Measurements from ENCODE around the gene IFFO2.

IFFO2 gene

DNA sequence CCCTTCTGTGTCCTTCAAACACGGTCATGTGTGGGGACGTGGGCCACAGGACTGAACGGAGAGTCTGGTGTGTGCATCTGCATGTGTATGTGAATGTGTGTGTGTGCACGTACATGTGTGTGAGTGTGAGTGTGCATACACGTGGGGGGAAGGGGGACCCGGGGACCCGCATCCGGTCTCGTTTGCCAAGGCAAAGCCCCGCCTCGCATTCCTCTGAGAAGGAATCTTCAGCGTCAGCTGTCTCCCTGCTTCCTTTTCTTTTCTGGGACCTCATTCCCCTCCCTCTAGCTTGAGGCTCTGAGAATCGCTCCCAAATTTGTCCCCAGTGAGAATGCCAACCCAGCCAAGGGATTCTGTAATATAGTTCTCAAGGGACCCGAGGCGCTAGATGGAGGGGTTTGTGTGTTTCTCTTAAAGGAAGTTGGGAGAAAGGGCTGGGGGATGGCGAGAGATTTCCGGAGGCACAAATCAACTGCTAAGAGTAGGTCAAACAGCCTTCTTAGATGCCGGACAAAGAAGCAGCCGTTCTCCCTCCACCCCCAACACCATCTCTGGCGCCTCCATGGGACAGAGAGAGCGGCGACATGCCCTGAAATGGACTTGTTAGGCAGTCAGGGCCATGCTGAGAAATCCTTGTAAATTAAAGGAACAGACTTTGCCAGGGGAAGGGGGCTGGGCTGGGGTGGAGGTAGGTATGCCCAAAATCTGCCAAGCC lies 6.6 kb downstream of the IFFO2 start:
- DNase-seq = peak in 1 of 2 donors; percentile 30

DNA sequence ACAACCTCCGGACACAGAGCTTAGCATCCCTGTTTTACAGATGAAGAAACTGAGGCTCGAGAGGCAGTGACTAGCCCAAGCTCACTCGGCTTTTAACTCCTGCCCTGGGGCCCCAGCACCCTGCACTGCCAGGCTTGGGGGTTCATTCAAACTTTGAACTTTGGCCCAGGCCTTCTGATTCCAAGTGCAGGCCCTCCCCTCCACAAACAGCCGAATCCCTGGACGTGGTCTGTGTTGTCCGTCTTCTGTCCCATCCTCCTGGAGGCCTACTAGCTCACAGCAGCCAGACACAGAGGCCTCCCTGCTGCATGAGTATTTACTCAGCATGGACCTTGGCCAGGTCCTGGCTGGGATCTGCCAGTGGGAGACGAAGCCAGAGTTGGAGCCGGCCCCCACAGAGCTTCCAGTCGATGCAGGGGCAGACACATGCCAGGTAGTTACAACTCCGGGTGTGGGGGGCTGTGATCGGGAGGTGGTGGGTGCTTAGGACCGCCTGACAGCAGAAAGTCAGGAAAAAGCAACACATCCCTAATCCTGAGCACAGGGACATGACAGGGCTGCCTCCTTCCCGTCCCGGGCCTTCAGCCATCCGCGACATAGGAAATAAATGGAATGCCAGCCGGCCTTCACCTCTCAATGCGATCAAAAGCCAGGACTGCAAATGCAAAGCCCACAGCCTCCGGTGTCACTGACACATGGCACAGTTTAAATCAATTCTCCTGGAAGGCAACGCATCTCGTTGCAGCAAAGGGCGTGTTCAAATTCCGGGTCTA lies 7.4 kb downstream of the IFFO2 start:
- DNase-seq = no peak

DNA sequence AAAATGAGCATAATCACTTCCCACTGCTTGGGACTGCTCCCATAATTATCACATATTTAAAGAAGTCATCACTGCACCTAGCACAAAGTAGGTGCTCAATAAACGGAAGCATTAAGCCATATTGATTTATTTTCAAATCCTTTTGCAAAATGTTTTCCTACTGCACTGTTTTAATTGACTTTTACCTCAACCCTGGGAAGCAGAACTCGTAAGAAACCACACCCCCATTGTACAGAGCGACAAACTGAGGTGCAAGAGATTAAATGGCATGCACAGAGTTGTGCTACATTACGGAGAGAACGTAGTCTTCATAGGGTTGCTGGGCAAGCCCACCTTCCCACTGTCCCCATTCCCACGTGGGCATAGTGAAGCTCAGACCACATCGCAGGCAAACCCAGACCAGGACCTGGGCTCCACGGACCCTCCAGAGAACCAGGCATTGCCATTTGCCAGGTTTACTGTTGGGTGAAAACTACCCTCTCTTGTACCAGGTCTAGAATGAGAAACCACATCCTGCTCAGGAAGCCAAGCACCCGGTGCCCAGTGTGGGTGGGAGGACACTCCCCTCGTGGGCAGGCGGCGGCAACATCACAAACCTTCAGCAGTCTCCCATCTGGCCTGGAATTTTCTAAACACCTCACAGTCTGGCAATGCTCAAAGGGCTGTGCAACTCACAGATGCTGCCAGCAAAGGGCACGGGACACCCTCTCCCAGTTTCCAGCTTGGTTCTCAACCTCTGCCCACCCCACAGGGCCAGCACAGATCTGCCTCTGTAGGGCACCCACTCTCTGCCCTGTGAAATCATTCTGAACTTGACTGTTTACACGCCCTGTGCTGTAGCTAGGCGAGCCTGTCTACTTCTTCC lies 8.2 kb downstream of the IFFO2 start:
- DNase-seq = peak in 1 of 2 donors; percentile 67

DNA sequence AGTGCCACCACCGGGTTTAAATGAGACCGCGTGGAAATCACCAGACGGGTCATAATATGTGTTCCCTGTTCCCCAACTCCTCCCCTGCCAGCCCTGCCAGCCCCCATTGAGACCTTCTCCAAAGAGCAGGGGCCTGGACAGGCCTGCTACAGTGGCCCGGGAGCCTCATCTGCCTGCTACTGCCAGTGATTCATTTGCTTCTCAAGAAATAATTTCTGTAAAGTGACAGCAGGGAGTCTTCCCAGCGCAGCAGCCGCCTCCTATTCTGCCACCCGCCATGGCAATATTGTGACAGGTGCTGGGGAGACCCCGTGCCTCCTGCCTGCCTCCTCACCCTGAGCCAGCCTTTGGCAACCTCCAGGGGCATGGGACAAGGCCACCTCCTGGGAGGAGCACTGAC lies 8.9 kb downstream of the IFFO2 start:
- DNase-seq = no peak

DNA sequence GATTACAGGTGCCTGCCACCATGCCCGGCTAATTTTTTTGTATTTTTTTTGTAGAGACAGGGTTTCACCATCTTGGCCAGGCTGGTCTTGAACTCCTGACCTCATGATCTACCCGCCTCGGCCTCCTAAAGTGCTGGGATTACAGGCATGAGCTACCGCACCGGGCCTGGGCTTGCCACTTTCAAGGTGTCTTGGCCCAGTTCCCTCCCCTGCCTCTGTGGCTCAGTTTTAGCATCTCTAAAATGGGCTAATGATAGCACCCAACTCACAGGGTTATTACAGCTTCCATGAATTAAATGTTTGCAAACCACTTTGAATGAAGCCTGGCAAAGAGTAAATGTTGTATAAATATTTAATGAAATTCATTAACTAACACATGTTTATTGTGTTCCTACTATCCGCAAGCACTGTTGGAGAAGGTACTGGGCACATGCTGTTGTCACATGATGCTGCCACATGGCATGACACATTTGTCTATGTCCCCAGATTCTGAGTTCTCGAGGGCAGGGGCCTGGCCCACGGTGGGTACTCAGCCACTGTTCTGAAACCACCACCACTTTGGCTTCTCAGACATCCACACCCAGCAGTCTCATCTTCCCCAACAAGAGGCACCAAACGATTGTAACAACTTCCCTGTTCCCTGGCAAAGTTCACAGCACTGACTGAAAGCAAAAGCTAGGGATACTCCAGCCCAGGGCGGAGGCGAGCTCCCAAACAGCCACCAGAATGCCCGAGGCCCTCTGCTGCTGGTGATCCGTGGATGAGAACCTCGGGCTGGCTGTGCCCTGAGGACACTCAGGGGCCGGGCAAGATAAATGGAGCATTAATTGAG lies 9.7 kb downstream of the IFFO2 start:
- DNase-seq = no peak

DNA sequence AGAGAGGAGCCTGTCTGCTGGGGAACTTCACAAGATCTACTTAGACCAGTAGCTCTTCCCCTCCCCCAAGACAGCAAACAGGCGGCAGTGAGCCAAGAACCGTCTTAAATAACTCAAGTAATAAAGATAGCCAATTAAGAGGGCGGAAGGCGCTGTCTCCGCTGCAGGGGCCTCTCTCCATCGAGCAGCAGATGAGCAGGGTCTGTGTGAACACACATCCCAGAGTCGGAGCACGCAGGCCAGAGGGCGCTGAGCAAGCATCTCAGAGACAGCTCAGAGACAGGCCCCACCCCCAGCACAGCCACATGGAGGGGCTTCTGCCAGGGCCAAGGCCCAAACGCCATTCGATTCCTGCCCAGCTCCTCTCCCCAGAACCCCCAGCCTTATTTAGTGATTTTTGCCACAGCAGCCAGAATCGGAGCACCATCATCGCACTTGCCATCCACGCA lies 11.1 kb downstream of the IFFO2 start:
- no peak for DNase-seq

DNA sequence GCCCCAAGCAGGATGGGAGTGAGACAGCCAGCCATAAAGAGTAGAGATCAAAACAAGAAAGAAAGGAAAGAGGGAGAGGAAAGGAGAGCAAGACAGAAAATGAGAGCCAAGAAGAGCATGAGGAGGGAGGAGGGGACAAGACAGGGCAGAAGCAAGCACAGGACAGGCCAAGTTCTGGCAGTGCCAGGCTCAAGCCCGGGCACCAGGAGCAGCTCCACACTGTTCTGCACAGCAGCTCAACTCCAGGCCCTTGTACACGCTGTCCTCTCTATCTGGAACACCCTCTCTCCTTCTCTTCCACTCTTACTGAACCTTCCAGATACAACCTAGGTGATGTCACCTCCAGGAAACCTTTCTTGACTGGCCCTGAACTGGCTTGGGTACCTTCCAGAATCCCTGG lies 11.7 kb downstream of the IFFO2 start:
- DNase-seq = no peak

DNA sequence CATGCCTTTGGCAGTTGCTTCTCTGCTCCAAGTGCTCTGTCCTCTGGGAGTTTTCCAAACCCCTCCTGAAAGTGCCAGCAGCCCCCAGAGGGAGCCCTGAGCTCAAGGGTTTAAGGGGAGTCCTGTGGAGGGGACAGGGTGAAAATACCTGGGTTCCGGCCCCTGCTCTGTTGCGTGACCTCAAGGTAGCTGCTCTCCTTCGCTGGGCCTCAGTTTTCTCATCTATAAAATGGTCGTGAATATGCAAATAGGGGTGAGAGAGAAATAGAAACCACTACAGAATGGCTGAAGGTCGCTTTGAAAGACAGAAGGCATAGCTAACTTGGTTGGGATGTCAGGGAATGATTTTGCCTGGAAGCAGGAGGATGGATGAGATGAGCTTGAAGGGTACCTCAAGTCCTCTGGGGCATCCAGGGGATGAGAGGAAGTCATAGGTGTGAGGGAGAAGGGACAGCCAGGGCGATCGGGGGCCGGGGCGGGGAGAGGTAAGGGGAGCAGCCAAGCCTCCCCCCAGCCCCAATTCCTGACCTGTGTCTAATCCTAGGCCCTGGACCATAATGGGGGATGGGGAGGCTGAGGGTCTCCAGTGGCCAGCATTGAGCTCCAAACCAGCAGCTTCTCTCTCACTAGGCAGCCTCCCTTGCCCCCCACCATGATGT lies 12.4 kb downstream of the IFFO2 start:
- no peak for DNase-seq

DNA sequence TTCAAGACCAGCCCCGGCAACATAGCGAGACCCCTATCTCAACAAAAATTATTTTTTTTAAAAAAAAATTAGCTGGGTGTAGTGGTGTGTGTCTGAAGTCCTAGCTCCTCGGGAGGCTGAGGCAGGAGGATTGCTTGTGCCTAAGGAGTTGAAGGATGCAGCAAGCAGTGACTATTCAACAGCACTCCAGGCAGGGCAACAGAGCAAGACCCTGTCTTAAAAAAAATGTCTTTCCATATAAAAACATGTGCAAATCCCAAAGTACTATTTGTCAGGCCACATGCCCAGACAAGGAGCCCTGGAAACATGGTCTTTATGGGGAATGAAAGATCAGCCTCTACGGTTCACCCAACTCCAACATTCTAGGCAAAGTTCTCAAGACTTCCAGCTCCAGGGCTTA lies 13.3 kb downstream of the IFFO2 start:
- DNase-seq = no peak

DNA sequence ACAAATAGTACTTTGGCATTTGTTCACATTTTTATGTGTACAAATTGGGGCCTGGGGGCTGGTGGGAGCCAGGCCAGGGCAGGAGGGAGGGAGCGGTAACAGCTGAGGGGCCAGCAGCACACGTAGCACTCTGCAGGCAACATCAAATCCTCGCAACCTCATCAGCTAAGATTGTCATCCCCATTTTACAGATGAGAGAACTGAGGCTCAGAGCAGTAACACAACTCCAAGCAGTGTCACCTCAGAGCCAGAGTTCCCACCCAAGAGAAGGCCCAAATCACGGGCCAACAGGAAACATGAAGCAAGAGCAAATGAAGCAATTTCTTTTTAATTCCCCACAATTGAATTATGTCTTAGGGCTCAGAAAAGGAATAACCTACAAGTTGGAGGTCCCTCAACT lies 14.1 kb downstream of the IFFO2 start:
- no peak for DNase-seq

DNA sequence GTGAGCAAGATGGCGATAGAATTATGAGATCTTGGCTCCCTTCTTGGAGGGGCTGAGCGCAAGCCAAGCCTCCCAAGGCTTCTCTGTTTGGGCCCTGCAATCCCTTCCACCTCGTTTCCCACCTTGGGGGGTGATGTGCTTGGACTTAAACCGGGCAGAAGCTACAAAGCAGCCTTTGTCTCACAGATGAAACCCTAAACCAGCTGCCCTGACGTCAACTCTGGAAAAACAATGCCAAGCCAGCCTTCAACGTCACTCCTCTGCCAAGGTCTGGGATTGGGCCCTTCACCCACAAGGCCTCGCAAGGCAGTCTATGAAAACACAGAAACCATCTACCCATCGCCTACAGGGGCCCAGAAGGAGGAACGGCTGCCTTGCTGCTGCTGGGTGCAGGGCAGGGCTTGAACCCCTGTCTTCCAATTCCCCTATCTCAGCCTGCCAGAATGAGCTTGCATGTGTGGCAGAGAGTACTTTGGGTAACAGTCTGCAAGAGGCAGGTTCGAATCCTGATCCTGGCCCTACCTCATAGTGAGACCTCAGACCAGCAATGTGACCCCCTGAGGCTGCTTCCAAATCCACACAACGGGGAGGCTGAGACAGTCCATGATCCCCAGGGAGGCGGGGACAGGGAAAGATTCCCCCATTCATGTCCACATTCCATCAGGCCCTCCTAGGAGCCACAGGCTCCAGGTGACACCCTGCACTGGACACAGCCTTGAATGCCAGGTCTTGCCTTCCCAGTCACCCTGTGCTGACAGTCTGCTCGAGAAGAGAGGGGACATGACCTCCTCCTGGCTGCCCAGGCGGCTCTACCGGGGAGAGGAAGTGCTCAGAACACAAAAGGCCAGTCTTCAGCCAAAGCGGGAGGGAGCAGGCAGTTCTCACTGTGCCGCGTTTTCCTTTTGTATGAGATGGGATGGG lies 15.0 kb downstream of the IFFO2 start:
- DNase-seq = no peak

DNA sequence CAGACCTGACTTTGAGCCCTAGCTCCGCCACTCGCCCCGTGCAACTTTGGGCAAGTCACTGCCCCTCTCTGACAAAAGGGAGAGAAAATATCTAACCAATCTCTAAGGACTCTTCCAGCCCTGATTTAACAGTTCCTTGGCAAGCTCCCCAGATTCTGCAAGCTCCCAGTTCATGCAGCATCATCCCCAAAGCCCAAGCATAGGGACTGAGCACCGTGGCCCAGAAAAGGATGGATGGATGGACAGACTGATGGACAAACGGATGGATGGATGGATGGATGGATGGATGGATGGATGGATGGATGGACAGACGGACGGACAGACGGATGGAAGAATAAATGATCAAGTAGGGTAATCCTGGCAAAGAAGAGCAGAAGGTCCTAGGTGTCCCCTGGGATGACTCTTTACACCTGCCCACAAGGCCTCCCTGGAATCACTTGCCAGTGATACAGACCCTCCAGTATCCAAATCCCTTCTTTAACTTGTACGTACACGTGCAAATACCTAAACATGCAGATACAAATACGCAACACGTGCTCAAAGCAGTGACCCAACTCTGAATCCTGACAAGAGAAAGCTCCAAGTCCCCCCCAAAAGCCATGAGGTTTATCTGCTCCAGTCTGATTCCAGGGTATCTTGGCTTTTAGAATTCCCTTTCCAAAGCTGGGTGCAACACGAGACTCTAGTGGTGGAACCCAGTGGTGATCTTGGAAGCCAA lies 16.0 kb downstream of the IFFO2 start:
- DNase-seq = no peak

DNA sequence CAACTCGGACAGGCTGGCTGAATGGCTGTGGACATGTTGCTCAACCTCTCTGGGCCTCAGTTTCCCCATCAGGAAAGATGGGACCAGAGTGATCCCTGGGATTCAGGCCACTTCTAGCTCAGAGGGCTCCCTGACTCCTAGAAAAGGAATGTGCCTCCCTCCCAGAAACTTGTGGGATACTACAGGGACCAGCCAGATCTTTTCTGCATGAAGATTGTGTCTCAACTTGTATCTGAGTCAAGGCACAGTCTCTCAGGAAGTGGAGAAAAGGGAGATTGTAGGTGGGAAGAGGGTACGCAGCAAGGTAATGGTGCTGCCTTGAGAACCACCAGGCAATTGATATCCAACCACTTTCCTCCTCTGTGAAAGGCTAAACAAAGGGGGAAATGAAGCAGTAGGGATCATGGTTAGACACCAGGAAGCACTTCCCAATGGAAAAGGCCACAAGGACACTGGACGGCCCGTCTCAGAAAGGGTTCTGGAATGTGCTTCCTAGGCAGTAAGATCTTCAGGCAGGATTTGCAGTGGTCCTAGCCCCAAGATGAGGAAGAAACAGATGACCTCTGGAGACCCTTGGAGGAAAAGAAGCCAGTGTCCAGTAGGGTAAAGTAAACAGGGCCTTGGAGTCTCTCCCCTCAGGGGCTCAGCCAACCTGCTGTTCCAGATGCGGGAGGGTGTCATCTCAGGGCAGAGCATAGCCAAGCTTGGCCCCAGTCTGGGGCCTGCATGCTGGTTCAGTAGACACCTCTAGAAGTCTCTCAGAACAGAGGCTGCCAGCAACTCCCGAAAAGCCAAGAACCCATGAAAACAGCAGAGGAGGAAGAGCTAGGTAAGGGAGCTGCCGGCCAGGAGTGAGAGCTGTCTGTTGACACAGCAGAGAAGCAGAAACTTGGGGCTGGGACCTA lies 16.8 kb downstream of the IFFO2 start:
- no peak for DNase-seq

DNA sequence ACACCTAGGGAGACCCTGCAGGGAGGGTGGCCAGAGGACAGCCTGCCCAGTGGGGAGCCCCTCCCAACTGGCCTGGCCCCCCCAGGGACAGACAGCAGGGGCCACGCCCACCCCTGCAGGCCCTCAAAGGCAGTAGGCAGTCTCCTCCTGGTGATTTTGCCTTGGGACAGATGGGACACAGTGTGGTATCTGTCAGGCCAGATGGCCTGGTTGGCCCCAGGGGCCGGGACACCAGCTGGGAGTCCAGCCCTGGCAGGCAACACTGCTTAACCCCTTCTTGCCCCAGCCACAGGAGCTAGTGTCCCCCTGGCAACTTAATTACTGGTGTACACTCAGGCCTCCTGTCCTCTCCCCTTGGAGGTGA lies 17.8 kb downstream of the IFFO2 start:
- no peak for DNase-seq

DNA sequence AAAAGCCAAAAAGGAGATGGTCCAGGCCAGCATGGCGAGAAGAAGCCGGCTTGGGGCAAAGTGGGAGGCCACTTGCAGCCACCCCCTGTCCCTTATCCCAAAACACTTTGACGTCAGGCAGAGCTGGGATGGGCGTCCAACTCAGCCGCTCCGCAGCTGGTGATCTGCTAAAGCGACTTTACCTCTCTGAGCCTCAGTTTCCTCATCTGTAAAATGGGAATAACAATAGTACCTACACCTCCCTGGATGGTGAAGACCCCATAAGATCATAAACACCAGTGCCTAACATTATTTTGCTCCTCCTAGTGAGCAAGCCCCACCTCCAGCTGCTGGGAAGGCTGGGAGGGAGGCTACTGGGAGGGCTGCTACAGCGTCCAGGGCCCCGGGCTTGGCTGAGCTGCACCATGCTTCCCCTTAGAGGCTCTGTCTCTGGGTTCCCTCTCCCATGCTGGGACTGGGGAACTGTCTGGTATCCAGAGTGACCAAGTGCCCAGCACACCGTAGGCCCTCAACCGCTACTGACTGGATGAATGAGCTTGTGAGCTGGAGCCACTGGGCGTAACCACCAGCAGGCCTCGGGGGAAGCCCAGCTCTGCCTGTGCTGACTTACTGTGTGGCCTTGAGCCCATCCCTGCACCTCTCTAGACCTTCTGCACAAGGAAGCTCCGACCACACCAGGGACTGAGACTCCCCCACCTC lies 18.3 kb downstream of the IFFO2 start:
- no peak for DNase-seq

DNA sequence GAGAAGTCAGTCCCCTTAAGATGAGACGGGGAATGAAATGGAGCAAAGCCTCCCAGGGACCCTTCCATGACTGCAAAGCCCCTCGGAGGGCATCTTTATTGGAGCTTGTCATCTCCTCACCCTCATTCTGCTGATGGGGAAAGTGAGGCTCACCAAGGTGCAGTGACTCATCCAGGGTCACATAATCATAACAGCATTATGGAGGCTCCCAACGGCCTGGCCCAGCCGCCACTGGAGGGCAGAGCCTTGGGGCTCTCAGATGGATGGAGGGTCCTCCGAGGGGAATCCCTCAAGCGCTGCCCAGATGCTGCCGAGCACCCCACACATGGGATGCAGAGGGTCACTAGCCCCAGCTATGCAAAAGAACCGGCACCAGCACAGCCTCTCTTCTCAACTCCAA lies 18.9 kb downstream of the IFFO2 start:
- DNase-seq = no peak

DNA sequence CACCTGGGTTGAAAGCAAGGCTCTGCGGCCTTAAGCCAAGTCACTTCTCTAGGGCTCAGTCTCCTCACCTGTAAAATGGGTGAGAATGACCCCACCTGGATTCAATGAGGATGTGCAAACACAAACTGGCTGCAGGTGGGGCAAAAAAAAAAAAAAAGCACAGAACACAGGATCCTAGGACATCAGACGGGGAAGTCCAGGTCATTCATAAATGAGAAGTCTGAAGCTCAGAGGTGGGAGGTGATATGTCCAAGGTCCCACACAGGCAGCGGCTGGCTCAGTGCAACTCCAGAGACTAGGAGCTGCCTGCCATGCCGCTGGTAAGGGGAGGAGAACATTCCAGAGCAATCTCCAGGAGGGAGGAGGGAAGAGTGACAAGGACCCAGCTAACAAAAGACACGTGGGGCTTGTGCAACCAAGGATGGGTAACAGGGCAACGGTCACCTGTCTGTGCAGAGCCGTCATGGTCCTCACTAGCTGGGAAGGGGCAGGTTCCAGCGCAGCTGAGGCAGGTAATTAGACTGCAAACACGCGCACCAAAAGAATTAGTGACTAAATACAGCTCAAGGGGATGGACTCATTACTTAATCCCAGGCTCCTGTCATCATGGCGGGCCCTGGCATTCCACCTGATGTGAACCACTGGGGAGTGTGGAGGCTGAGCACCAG lies 19.5 kb downstream of the IFFO2 start:
- DNase-seq = no peak

DNA sequence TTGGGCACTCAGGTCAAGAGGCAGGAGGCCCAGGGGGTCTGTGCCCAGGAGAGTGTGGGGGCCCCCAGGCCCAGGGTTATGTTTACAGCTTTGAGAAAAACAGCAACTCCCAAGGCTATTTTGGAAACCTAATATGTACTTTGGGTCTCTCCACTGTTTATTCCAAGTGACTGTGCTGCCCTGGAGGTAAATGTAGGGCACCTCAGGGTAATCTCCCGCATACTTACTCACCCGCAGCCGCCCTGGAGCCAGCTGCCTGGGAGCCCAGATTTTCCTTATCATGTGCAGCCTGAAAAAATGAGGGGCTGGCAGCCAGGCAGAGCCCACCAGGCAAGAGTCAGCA lies 20.0 kb downstream of the IFFO2 start:
- DNase-seq = no peak

Measured in bone marrow (tissue), 2 donors.